ENCODE results near the gene ADAMTS2.

ADAMTS2 gene

GRCh38 chr5:179243333-179243732, 101.9 kb downstream of the ADAMTS2 start:
- no peak for DNase-seq

- no peak for DNase-seq
These were observed 102.6 kb downstream of the ADAMTS2 start for GRCh38 chr5:179242676-179243075.

DNA sequence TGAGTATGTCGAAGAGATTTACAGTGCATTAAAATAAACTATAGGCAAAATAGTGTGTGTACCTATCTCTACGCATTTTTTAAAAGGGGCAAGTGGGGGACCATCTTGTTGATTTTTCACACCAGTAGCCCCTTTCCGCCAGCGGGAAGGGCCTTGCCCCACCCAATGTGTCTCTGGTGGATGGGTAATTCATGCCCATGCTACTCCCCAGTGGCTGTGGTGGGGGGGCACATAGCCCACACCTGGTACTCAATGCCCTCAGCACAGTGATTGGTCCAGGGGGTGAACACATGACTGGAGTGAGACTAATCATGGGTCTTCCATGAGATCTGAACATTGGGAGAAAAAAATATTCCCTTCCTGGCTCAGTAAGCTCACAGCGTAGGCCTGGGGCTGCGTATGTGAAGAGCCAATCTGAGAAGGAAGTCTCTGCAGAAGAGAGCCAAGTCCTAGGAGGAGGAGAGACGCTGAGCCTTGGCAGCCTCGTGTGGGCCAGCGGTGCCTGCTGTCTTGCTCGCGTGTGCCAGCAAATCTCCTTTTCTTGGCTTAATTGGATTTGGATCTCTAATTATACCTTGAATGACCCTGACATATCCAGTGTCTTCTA, 103.4 kb downstream of the ADAMTS2 start:
- no peak for DNase-seq

- DNase-seq = no peak
These were observed 104.1 kb downstream of the ADAMTS2 start for GRCh38 chr5:179241175-179241574.

DNA sequence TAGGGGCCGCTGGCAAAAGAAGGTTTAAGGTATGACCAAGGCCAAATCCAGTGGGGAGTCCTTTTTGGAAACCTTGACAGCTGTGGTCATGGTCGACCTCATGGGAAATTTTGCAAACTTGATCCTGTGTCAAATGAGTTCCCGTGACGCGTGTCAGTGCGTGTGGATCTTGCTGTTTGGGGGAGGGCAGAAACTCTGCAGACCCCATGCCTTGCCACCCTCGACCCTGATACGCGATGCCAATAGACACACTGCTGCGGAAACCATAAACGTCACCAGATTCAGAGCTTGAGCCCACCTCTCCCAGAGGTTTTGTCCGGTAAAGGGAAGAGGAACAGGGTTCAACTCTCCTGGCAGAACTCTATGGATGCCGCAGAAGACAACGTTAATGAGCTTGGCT, 104.7 kb downstream of the ADAMTS2 start:
- DNase-seq = no peak

- DNase-seq = no peak
These were observed 105.8 kb downstream of the ADAMTS2 start for GRCh38 chr5:179239256-179240135.

DNA sequence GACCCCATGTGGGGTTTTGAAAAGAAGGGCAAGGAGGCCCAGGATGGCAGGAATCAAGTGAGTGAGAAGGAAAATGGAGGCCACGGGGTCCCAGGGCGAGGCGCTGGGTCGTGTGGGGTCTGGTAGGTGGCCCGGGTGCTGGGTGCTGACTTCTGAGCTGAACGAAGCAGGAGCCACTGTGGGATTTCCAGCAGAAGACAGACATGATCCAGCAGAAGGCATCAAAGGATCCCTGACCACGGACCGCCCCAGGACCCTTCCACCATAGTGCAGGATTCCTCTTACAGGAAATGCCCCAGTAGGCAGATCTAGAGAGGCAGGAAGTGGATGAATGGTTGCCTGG, 106.7 kb downstream of the ADAMTS2 start:
- no peak for DNase-seq

DNA sequence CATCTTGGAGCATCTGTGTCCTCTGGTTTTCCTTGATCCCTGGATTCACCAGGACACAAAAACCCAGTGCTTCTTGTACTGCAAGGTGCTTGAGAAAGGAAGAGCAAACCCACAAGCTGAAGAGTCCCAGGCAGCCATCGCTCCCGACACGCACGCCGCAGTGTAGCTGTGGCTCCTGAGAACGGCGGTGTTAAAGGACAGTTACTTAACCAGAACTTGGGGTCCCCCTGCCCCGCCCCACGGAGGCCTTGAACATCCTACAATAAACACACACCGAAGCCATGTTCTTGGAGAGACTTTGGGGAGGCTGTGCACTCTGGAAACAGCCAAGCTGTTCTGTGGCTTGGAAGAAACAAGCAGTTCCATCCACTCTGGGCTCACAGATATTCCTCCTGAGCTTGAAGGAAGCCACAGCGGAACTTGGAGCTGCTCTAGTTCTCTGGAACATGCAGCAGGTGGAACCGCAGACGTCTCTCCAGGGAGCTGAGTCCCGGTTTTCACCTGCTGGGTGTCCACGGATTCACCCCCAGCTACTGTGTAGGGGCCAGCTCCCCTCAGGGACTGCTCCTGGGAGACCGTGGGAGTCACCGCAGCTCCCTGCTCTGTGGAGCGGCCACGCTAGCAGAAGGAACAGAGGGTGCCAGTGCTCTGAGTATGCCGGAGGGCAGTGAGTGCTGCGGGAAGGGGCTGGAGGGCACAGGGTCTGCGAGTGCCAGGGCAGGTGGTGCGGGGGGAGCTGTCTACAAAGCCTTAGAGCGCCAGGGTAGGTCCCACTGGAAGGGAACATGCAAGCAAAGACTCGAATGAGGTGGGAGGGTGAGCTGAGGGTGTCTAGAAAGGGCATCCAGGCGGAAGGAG, 107.3 kb downstream of the ADAMTS2 start:
- no peak for DNase-seq

GRCh38 chr5:179235416-179236400, 109.6 kb downstream of the ADAMTS2 start:
- no peak for DNase-seq

DNA sequence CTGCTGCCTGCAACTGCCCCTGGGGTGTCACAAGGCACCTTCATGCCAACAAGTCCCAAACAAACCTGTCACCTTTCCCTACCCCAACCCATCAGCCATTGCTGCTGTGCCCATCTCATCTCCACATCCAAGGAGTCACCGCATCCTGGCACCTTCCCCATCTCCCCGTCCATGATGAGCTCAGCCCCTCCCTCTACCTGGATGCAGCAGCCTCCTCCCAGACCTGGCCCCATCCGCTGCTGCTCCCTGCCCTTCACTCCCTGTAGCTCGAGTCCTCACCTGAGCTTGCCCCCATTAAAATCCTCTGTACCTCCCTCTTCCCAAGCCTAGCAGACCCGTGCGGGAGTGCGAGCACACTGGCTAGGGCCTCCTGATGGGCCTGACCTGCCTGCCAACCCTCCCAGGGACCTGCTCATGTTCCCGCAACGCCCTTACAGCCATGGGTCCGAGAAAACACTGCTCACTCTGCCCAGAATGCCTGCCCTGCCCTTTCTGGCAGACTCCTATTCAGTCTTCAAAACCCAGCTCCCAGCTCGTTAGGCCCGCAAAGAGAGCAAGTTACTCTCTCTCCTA, 110.6 kb downstream of the ADAMTS2 start:
- DNase-seq = no peak

- DNase-seq = no peak
These were observed 111.2 kb downstream of the ADAMTS2 start for GRCh38 chr5:179233909-179234562.

DNA sequence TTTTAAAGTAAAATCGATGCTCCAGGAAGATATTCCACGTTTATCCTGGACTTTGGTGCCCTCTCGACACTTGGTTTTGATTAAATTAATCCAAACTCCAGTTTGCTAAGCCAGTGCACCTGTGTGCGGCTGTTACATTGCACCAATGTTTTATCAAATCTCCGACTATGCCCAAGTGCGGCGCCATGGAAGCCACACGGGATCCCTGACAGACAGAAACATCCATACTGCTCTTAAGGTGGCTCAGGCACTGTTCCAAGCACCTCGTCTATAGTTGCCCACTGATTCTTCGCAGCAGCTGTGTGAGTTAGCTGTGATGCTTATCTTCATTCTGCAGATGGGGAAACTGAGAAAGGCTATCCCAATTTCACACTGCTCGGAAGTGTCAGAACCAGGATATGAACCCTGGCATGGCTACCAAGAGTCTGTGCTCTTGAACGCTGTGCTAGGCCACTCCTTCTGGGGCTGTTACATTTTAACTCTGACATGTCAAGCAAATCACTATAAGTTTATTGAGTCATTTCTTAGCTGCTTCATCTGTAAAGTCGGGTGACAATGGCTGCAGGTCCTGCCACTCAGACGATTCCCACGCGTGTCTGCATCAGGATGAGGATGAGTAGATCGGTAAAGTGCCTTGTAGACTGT, 113.0 kb downstream of the ADAMTS2 start:
- no peak for DNase-seq

GRCh38 chr5:179231309-179231708, 114.0 kb downstream of the ADAMTS2 start:
- no peak for DNase-seq

GRCh38 chr5:179230061-179230461, 115.2 kb downstream of the ADAMTS2 start:
- DNase-seq = no peak

DNA sequence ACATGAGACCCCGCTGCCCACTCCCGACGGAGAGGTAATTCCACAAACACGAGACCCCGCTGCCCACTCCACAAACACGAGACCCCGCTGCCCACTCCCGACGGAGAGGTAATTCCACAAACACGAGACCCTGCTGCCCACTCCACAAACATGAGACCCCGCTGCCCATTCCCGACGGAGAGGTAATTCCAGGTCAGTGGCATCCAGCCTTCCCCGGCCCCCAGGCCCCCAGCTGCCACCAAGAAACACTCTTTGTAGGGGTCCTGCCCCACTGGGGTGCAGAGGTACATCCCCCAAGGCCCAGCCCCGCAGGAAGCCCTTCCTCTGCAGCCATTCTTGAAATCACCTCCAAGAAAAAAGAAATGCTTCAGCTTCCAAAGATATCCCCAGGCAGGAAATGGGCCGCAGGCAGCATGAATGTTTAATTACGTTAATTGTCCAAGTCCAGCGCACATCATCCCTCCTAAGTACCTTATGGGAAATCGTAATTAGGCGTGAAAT, 115.9 kb downstream of the ADAMTS2 start:
- no peak for DNase-seq

DNA sequence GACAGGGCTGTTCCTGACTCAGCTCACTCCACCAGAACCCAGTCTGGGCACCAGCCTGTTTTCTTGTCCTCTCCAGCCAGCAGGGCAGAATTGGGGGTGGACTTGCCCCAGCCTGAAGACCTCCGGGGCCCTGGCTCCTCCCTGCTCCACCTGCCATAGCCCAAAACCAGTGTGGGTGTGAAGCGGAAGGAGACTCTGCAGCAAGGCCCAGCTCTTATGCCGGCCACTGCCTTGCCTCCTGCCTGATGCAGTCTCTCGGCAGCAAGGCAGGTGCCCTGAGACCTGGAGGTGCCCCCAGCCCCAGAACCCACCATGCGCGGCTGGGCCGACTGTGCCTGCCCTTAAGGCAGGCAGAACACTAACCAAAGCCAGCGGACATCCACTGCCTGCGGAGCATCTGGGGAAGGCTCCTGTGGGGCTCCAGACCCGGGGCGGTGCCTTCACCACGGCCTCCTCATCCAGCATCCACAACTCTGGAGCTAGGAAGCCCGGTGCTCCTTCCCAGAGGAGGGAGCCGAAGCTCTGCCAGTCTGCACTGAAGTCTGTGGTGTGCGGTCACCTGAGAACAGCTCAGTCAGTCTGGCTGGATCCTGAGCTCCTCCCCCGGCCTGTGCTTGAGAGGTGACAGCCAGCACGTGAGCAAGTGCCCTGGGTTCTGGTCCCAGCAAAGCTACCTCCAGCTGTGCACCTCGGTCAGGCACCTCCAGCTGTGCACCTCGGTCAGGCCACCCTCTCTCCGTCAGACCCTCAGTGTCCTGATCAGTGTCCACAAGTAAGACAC, 116.7 kb downstream of the ADAMTS2 start:
- no peak for DNase-seq

- no peak for DNase-seq
These were observed 117.5 kb downstream of the ADAMTS2 start for GRCh38 chr5:179227580-179228311.

- DNase-seq = no peak
These were observed 118.1 kb downstream of the ADAMTS2 start for GRCh38 chr5:179227229-179227579.

GRCh38 chr5:179226696-179227095, 118.6 kb downstream of the ADAMTS2 start:
- no peak for DNase-seq

Measured in CD4-positive, alpha-beta T cell treated with Interleukin-1 beta for 1 hour (primary cell).